Hepatocyte (in vitro differentiated cells): ENCODE measurements around the gene SYNGR1. TPM values are rescaled to one million over a fixed set of nuclear protein-coding genes. Genes with fewer than 3 reads are reported as not detected.
A peak's percentile ranks its signal among the peaks of the same experiment; 100 is the strongest.

Source experiments
- DNase-seq: peaks from one replicate; pipeline ENCODE4 v3.0.0-alpha.2; 2016; ENCODE audit warnings: low spot score
- H2AFZ ChIP-seq: fragments of 200-600 bp; sonication (generic); 2 replicates; pipeline ENCODE4 v1.6.0; 2016; ENCODE audit warnings: antibody characterized with exemption, mild to moderate bottlenecking
- H3K27ac ChIP-seq: fragments of 200-600 bp; sonication (generic); 2 replicates; pipeline ENCODE4 v1.5.1; 2016; ENCODE audit warnings: mild to moderate bottlenecking
- H3K27me3 ChIP-seq: fragments of 200-600 bp; sonication (generic); 2 replicates; pipeline ENCODE4 v1.6.1; 2016
- H3K36me3 ChIP-seq: fragments of 200-600 bp; sonication (generic); replicated peaks from 2 replicates; pipeline ENCODE4 v1.5.1; 2016; ENCODE audit warnings: low read depth; ENCODE audit not compliant: insufficient read depth
- H3K4me1 ChIP-seq: fragments of 200-600 bp; sonication (generic); 2 replicates; pipeline ENCODE4 v1.5.1; 2016; ENCODE audit warnings: mild to moderate bottlenecking, moderate library complexity; ENCODE audit not compliant: insufficient read depth
- H3K4me2 ChIP-seq: fragments of 200-600 bp; sonication (generic); 2 replicates; pipeline ENCODE4 v1.6.0; 2016
- H3K4me3 ChIP-seq: fragments of 200-600 bp; sonication (generic); 2 replicates; pipeline ENCODE4 v1.5.1; 2016; ENCODE audit warnings: mild to moderate bottlenecking
- H3K79me2 ChIP-seq: fragments of 200-600 bp; sonication (generic); 2 replicates; pipeline ENCODE4 v1.6.0; 2017; ENCODE audit warnings: mild to moderate bottlenecking
- H3K9me2 ChIP-seq: fragments of 200-600 bp; sonication (generic); replicated peaks from 2 replicates; pipeline ENCODE4 v1.6.0; 2017; ENCODE audit warnings: mild to moderate bottlenecking; ENCODE audit not compliant: insufficient read depth
- H3K9me3 ChIP-seq: fragments of 200-600 bp; sonication (generic); 2 replicates; pipeline ENCODE4 v1.5.1; 2016; ENCODE audit warnings: low read depth, mild to moderate bottlenecking
- H4K20me1 ChIP-seq: fragments of 200-600 bp; sonication (generic); 2 replicates; pipeline ENCODE4 v1.6.0; 2016; ENCODE audit warnings: mild to moderate bottlenecking; ENCODE audit not compliant: insufficient read depth, poor library complexity, severe bottlenecking
- CTCF ChIP-seq: fragments of 200-600 bp; sonication (generic); IDR thresholded peaks from 2 replicates; pipeline ENCODE4 v1.5.1; 2016; ENCODE audit warnings: antibody characterized with exemption, mild to moderate bottlenecking; ENCODE audit not compliant: poor library complexity
- EZH2 ChIP-seq: fragments of 200-600 bp; sonication (generic); IDR thresholded peaks from 2 replicates; pipeline ENCODE4 v1.6.1; 2016; ENCODE audit warnings: antibody characterized with exemption, mild to moderate bottlenecking, borderline replicate concordance
- EZH2phosphoT487 ChIP-seq: fragments of 200-600 bp; sonication (generic); IDR thresholded peaks from one replicate; pipeline ENCODE4 v1.6.1; 2018; ENCODE audit warnings: antibody characterized with exemption, mild to moderate bottlenecking, low read depth, moderate library complexity; ENCODE audit not compliant: unreplicated experiment, severe bottlenecking
- WGBS: methylation state at CpG from one replicate; pipeline ENCODE4 v1.1.6; 2016; ENCODE audit warnings: low lambda C conversion rate; ENCODE audit errors: missing lambda C conversion rate; 5-methylcytosine and 5-hydroxymethylcytosine counted together
- polyA plus RNA-seq: library from polyadenylated mRNA; unstranded; fragments of >200 nt; fragmentation: Nextera tagmentation; extraction: Ambion mirVana; gene quantifications from 2 replicates; pipeline ENCODE4 v1.2.1, GENCODE V29; 2016
- total RNA-seq: library from RNA; depleted of rRNA; stranded (reverse); fragments of >200 nt; gene quantifications from 2 replicates; pipeline ENCODE4 v1.2.3, GENCODE V29; 2014

Gene SYNGR1
- total and polyA plus RNA-seq, 2 experiments from 2014 or later = 23.1 to 58.8 TPM

- Histone ChIP-seq H3K27me3 (no peaks in the 10 kb centered on the region), H3K9me2 (no peaks in the 10 kb centered on the region), H2AFZ (no peak overlapping the region), H4K20me1 (no peaks in the 10 kb centered on the region), H3K9me3 (no peaks in the 10 kb centered on the region), H3K4me3 (no peak overlapping the region), H3K27ac (no peak overlapping the region), H3K4me2 (no peak overlapping the region), H3K79me2 (no peaks in the 10 kb centered on the region), H3K36me3 (no peaks in the 10 kb centered on the region), H3K4me1 (no peaks in the 10 kb centered on the region)
- TF ChIP-seq EZH2 = no peak
- no peak for TF ChIP-seq EZH2phosphoT487
- DNase-seq = peak; percentile 1
- 89% methylated on average over 8 of the region's 11 CpGs for WGBS
Observed at GRCh38 chr22:39431216-39431801, 81.5 kb downstream of the SYNGR1 start.

GRCh38 chr22:39431821-39432251 is 82.0 kb downstream of the SYNGR1 start:
- Histone ChIP-seq H3K4me2 (no peak overlapping the region), H2AFZ (no peak overlapping the region), H4K20me1 (no peaks in the 10 kb centered on the region), H3K4me3 (no peak overlapping the region), H3K9me3 (no peaks in the 10 kb centered on the region), H3K9me2 (no peaks in the 10 kb centered on the region), H3K36me3 (no peaks in the 10 kb centered on the region), H3K27me3 (no peaks in the 10 kb centered on the region), H3K27ac (no peak overlapping the region), H3K79me2 (no peaks in the 10 kb centered on the region), H3K4me1 (peaks cover under 1% of the 10 kb centered on the region)
- DNase-seq = peak; percentile 2
- no peak for TF ChIP-seq EZH2phosphoT487
- no peak for TF ChIP-seq EZH2
- TF ChIP-seq CTCF = no peak
- over 99% methylated on average over 8 of the region's 8 CpGs for WGBS

- WGBS = 96% methylated on average over 10 of the region's 10 CpGs
- no peak overlapping the region for H3K4me3 ChIP-seq
- H2AFZ ChIP-seq = no peak overlapping the region
- H3K4me2 ChIP-seq = no peak overlapping the region
- no peaks in the 10 kb centered on the region for H3K36me3 ChIP-seq
- peak; percentile 1 for DNase-seq
- peaks cover 4% of the 10 kb centered on the region for H3K4me1 ChIP-seq
- TF ChIP-seq EZH2phosphoT487 (no peak), EZH2 (no peak), CTCF (no peak)
- no peaks in the 10 kb centered on the region for H3K9me3 ChIP-seq
- H3K79me2 ChIP-seq = no peaks in the 10 kb centered on the region
- H3K27me3 ChIP-seq = no peaks in the 10 kb centered on the region
- no peaks in the 10 kb centered on the region for H4K20me1 ChIP-seq
- H3K27ac ChIP-seq = no peak overlapping the region
- no peaks in the 10 kb centered on the region for H3K9me2 ChIP-seq
Observed at GRCh38 chr22:39432361-39432811, 82.6 kb downstream of the SYNGR1 start.

- Histone ChIP-seq H3K79me2 (no peaks in the 10 kb centered on the region), H2AFZ (no peak overlapping the region), H3K4me1 (peaks cover 8% of the 10 kb centered on the region), H3K27ac (no peak overlapping the region), H3K36me3 (no peaks in the 10 kb centered on the region), H3K4me2 (no peak overlapping the region), H3K9me2 (no peaks in the 10 kb centered on the region), H4K20me1 (no peaks in the 10 kb centered on the region), H3K9me3 (no peaks in the 10 kb centered on the region), H3K4me3 (no peak overlapping the region), H3K27me3 (no peaks in the 10 kb centered on the region)
- WGBS = 92% methylated on average over 30 of the region's 31 CpGs
- no peak for DNase-seq
- no peak for TF ChIP-seq EZH2
- no peak for TF ChIP-seq CTCF
- no peak for TF ChIP-seq EZH2phosphoT487
Observed at GRCh38 chr22:39433476-39434242, 83.9 kb downstream of the SYNGR1 start.
